MM.1S (cell line): ENCODE results near the gene GABRB3.

Source experiments
- CTCF ChIP-seq: fragments of 300-600 bp; sonication (generic); IDR thresholded peaks from 2 replicates; pipeline ENCODE4 v1.5.1; 2016; ENCODE audit warnings: antibody characterized with exemption, low read length, mixed read lengths
- EZH2 ChIP-seq: fragments of 300-600 bp; sonication (generic); optimal IDR thresholded peaks from 2 replicates; pipeline ENCODE3; 2017; ENCODE audit warnings: low read depth, mild to moderate bottlenecking, antibody characterized with exemption, low read length, mixed read lengths

GRCh38 chr15:26724381-26725150 lies 48.3 kb downstream of the GABRB3 start:
- no peak for TF ChIP-seq CTCF
- TF ChIP-seq EZH2 = no peak
